PC-3 (cell line): Measurements from ENCODE around the gene ICE2.

Experiments used
- CTCF ChIP-seq: fragments of 300-600 bp; sonication (generic); conservative IDR thresholded peaks from 2 replicates; pipeline ENCODE4 v1.5.1; 2017; ENCODE audit warnings: antibody characterized with exemption, low read depth, mild to moderate bottlenecking, low read length
- EZH2 ChIP-seq: fragments of 300-600 bp; sonication (generic); IDR thresholded peaks from one replicate; pipeline ENCODE4 v1.6.1; 2017; ENCODE audit warnings: antibody characterized with exemption, mild to moderate bottlenecking, low read length; ENCODE audit not compliant: unreplicated experiment
- EZH2phosphoT487 ChIP-seq: fragments of 300-600 bp; sonication (generic); IDR thresholded peaks from 2 replicates; pipeline ENCODE4 v1.6.1; 2018; ENCODE audit warnings: mild to moderate bottlenecking, antibody characterized with exemption, low read length, borderline replicate concordance

- TF ChIP-seq CTCF = no peak
- no peak for TF ChIP-seq EZH2
- no peak for TF ChIP-seq EZH2phosphoT487
Measured at GRCh38 chr15:60424006-60424405, 54.9 kb downstream of the ICE2 start.
